HG02981 (cell line): ENCODE results near the gene OPCML.

Experiments
- ATAC-seq: cut with Tn5 transposase; IDR thresholded peaks from one replicate; pipeline ENCODE4 v1.9.1; 2021; ENCODE audit warnings: mild to moderate bottlenecking, moderate library complexity; ENCODE audit not compliant: unreplicated experiment

Gene OPCML

GRCh38 chr11:133082841-133083488 lies 449.3 kb downstream of the OPCML start:
- peak; percentile 89 for ATAC-seq

DNA sequence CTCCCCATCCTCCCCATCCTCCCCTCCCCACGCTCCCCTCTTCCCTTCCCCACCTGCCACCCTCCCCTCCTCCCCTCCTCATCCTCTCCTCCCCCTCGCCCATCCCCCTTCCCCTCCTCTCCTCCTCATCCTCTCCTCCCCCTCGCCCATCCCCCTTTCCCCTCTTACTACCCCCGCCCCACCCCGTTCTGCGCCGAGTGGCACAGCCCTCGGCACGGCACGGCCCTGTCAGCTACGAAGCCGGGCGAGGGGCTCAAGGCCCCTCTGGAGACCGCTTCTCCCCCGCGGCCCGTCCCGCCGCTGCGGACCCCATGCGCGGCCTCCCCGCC lies 449.9 kb downstream of the OPCML start:
- ATAC-seq = no peak

- no peak for ATAC-seq
Observed at GRCh38 chr11:133081730-133082452, 450.4 kb downstream of the OPCML start.

DNA sequence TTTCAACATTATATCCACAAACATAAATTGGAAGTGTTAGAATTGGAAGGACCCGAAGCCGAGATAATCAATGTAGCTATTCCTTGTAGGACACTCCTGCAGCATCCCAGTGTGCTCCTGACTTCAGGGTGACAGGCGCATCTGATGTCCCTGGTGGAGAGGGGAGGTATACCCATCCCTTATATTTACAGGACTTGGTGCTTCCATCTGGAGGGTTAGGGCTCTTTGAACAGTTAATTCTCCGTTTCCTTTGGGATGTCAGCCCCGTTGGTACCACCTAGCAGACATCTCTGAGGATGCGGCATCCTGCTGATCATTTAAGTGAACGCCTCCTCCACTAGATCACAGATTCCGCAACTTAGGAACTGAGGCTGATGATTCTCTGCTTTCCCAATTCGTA lies 451.3 kb downstream of the OPCML start:
- ATAC-seq = no peak

DNA sequence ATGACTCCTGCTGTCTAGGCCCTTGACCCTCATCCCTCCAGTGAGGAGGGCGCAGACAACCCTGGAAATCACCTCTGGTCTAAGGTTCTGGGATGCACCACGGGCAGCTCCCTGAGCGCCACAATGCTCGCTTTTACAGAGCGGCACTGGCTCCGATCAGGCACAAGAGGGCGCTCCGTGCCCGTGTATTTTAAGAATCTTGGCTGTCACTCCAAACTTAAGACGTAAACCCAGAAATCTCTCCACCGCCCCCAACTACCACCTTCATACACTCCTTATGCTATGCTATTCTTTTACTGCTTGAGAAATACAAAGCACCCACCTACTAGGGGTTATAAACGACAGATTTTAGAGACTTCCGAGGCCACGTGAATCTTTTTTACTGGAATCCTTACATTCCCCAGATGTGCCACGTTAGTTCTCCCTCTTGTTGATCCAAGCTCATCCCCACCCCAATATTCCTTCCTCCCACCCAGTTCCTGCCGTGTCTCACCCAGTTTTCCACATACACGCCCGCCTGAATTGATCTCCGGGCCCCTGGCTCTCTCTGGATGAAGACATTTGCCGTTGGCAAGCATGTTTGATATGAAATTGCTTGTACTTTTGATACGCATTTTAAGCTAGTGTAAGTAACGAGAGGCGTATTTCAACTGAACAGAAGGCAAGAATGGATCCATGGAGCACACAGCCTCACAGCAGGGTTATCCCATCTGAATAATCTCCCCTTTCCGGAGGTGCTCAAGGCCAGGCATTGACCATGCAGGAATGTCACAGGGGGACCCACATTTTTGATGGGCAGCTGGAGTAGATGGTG lies 453.5 kb downstream of the OPCML start:
- ATAC-seq = peak; percentile 38

GRCh38 chr11:133078012-133078411 lies 454.3 kb downstream of the OPCML start:
- ATAC-seq = no peak

GRCh38 chr11:133075351-133075750 lies 456.9 kb downstream of the OPCML start:
- ATAC-seq = no peak

- no peak for ATAC-seq
Observed at GRCh38 chr11:133072858-133073582, 459.3 kb downstream of the OPCML start.

DNA sequence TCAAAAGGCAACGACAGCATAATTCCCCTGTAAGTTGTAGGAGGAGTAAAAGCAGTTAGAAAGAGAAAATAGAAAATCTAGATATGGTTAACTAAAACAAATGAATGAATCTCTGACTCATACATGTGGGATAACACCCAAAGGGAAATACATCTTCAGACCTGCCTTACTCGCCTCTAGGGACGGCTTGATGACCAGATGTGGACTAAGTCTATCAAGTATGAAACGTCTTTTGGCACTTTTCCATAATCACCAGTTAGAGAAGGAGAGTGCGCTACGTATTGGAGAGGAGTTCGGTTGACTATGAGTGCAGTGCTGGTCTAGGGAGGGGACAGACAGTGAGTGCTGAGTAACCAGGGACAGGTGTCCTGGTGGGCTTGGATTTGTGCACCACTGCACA lies 459.9 kb downstream of the OPCML start:
- no peak for ATAC-seq

GRCh38 chr11:133070791-133071190 lies 461.5 kb downstream of the OPCML start:
- ATAC-seq = no peak

GRCh38 chr11:133070021-133070713 lies 462.1 kb downstream of the OPCML start:
- no peak for ATAC-seq

DNA sequence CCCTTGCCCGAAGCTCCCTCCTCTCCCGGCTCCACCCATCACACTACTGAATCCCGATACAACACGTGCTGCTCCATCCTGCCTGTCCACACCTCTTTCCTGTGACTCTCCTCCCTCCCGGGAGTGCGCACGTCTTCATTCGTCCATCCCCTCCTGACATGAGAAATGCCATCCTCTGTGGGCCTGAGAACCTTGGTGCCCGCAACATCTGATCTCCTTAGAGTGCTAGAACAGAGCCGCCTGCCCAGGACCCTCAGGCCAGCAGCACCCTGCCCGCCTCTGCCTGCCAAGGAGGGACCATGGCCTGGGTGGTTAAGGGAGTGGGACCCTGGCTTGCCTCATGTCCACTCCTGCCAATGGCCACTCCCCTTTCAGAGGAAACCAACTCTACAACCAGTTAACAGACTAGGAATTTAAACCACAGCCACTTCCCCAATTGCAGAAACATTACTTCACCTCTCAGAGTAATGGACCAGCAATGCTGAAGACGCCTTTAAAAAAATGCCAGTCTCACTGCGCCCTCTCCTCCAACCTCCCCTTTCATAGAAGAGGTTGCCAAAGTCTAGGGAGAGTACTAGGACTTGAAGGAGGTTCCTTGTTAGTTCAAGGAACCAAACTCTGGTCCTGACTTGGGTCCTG lies 466.3 kb downstream of the OPCML start:
- ATAC-seq = no peak

- no peak for ATAC-seq
Observed at GRCh38 chr11:133064961-133065360, 467.3 kb downstream of the OPCML start.

- ATAC-seq = no peak
Observed at GRCh38 chr11:133064152-133064877, 468.0 kb downstream of the OPCML start.

DNA sequence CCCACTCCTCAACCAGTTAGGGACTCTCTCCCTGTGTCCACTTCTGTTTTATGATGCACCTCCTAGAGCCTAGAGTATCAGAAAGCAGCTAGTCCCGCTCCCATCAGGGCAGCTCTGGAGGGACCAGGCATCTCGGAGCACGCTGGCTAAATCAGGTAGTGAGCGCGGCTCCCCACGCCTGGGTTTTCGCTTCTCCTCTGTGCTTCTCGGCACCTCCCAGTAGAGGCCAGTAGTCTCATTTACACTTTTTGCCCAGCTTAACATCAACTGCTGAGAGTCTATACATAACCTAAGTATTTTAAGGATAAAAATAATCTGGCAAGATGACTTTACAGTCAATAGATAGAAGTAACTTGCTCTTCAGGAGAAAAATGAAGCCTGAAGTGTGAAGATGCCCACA lies 473.8 kb downstream of the OPCML start:
- ATAC-seq = no peak

DNA sequence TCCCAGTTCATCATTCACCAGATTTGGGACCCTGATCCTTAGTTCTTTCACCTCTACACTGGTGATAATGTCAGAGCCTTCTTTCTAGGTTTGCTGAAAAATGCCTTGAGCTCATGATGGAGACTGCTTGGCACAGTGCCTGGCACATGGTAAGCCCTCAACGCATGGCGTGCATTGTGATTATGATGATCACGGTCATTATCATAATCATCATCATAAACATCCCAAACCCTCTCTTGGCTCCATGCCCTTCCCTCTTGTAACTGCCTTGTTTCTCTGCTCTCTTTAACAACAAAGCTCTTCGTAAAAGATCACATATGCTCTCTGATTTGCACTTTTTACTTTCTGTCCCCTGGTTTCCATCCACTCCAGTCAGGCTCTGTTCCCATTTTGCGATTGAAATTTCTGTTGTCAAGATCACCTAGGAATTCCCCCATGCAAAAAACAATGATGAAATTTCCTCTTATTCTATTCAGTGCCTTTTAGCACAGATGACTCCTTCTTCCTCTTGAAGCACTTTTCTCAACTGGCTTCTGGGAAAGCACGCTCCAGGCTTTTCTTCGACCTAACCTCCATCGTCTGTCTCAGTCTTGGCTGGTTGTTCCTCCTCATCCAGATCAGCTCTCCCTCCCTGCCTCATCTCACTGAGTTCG lies 479.1 kb downstream of the OPCML start:
- ATAC-seq = no peak

DNA sequence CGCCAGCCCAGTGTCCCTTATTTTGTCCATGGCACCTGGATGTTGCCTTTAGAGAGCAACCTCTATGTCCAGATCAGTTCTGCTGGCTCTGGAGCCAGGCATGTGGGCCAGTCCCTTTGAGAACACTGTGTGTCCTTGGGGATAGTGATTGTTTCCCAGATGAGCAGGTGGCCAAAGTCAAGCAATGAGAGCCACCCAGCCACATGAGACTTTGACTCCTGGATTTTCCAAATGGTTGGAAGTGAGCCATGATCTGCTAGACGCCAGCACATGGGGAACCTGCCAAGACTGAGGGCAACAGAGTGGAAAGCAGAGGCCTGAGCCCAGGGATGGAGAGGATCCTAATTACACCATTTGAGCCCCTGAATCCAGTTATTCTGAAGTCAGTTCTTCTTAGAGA lies 479.8 kb downstream of the OPCML start:
- no peak for ATAC-seq

DNA sequence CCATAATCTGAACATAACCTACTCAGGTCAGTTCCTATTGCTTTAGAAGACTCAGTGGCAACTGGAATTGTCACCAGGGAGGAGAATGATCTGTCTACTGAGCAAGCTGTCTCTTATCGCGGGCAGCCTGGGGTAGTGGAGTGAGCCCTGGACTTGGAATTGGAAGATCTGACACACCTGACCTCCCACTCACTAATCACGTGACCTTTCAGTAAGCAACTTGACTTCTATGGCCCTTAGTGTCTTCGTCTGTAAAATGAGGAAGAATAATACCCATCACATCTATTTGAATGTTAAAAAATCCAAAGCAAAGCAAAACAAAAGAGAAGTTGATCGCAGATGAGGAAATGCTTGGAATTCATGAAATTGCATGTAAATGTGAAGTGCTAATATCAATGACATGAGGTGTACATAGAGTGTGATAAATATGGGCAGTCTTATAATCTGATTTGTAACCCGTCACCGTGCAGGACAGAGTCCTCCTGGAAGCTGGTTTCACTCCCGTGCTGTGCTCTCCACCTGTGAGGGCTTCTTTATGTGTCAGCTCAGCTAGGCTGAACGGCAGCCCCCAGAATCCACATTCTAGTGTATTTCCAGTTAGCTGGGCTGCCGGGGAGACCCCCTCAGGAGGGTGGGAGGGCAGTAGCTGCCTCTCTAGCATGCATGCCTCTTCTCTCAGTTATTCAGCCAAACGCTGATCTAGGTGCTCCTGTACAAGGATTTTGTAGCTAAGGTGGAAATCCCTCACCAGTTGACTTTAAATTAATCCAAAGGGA lies 482.9 kb downstream of the OPCML start:
- no peak for ATAC-seq
